Erythroblast (primary cell): ENCODE measurements around the gene PRDM11.

Source experiments
- GATA1 ChIP-seq: IDR thresholded peaks from 2 replicates; pipeline ENCODE4 v1.6.1; 2011; ENCODE audit warnings: low read depth, mild to moderate bottlenecking, control low read depth, low read length, moderate library complexity
- POLR2A ChIP-seq: IDR thresholded peaks from 2 replicates; pipeline ENCODE4 v1.6.1; 2011; ENCODE audit warnings: mild to moderate bottlenecking, low read length

DNA sequence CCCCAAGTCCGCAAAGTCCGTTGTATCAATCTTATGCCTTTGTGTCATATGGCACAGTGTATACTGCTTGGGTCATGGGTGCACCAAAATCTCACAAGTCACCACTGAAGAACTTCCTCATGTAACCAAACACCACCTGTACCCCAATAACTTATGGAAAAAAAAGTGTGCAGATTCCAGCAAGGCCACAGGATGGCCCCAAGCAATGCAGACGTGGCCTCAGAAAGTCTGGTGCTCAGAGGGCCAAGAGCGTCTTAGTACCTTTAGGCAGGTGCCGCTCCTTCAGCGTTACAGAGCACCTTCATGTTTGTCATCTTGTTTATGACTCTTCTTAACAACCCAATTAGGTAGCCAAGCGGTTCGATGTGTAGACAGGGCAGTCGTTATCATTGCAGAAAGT, 65.3 kb downstream of the PRDM11 start:
- TF ChIP-seq POLR2A (no peak), GATA1 (no peak)
